ENCODE results near the gene TNNT1.

Gene TNNT1

GRCh38 chr19:55087542-55087901 lies 61.5 kb downstream of the TNNT1 start:
- no peak for DNase-seq

GRCh38 chr19:55086730-55087541 lies 62.1 kb downstream of the TNNT1 start:
- DNase-seq = peak; percentile 64

GRCh38 chr19:55085923-55086715 lies 62.9 kb downstream of the TNNT1 start:
- no peak for DNase-seq

- no peak for DNase-seq
Measured at GRCh38 chr19:55084416-55084815, 64.6 kb downstream of the TNNT1 start.

GRCh38 chr19:55083004-55083850 lies 65.8 kb downstream of the TNNT1 start:
- DNase-seq = no peak

Data from CD4-positive, alpha-beta T cell treated with Interleukin-17A for 1 hour (primary cell).